ENCODE data around the gene RABGAP1L.
"Not testable (repeated sequence)": the region's sequence is repeated elsewhere in the genome, so short reads cannot be mapped to it uniquely, and the experiment has no call there.

Gene RABGAP1L

GRCh38 chr1:174247472-174247871, 88.2 kb downstream of the RABGAP1L start:
- no peak for TF ChIP-seq CTCF (IDR thresholded peaks at IDR 0.05; ENCODE audit: extremely low read depth, insufficient read depth, missing control alignments)
- no peak for DNase-seq (ENCODE audit: low spot score)
- in situ Hi-C loops (cut with MboI; ENCODE audit: low pct_unique_long_range_greater_than_20kb, low sequenced_read_pairs, unreplicated experiment) = no loop called here

GRCh38 chr1:174248041-174248440, 88.7 kb downstream of the RABGAP1L start:
- no peak for TF ChIP-seq CTCF (IDR thresholded peaks at IDR 0.05; ENCODE audit: extremely low read depth, insufficient read depth, missing control alignments)
- in situ Hi-C loops (cut with MboI; ENCODE audit: low pct_unique_long_range_greater_than_20kb, low sequenced_read_pairs, unreplicated experiment) = no loop called here
- DNase-seq (ENCODE audit: low spot score) = no peak

- DNase-seq (ENCODE audit: low spot score) = not testable (repeated sequence)
- in situ Hi-C loops (cut with MboI; ENCODE audit: low pct_unique_long_range_greater_than_20kb, low sequenced_read_pairs, unreplicated experiment) = loop anchor here (10.0 to 25.0 kb wide), 2 partner anchors 478 to 731 kb away; partner anchors contain the start of gene CACYBP
These were observed 97.1 kb downstream of the RABGAP1L start for GRCh38 chr1:174256386-174256785.

GRCh38 chr1:174258148-174258550, 98.8 kb downstream of the RABGAP1L start:
- peak; percentile 25 for DNase-seq (ENCODE audit: low spot score)
- peak; percentile 45 for TF ChIP-seq CTCF (IDR thresholded peaks at IDR 0.05; ENCODE audit: extremely low read depth, insufficient read depth, missing control alignments)
- in situ Hi-C loops (cut with MboI; ENCODE audit: low pct_unique_long_range_greater_than_20kb, low sequenced_read_pairs, unreplicated experiment) = loop anchor here (10.0 to 25.0 kb wide), 2 partner anchors 477 to 729 kb away; partner anchors contain the start of gene CACYBP

GRCh38 chr1:174262349-174263241, 103.3 kb downstream of the RABGAP1L start:
- in situ Hi-C loops (cut with MboI; ENCODE audit: low pct_unique_long_range_greater_than_20kb, low sequenced_read_pairs, unreplicated experiment) = loop anchor here (25.0 kb wide), 1 partner anchor 725 kb away; the partner anchor contains the start of gene CACYBP
- TF ChIP-seq CTCF (IDR thresholded peaks at IDR 0.05; ENCODE audit: extremely low read depth, insufficient read depth, missing control alignments) = peak; percentile 70
- peak; percentile 47 for DNase-seq (ENCODE audit: low spot score)

GRCh38 chr1:174265282-174265681, 106.0 kb downstream of the RABGAP1L start:
- no peak for DNase-seq (ENCODE audit: low spot score)
- in situ Hi-C loops (cut with MboI; ENCODE audit: low pct_unique_long_range_greater_than_20kb, low sequenced_read_pairs, unreplicated experiment) = loop anchor here (25.0 kb wide), 1 partner anchor 722 kb away; the partner anchor contains the start of gene CACYBP
- TF ChIP-seq CTCF (IDR thresholded peaks at IDR 0.05; ENCODE audit: extremely low read depth, insufficient read depth, missing control alignments) = no peak

GRCh38 chr1:174266476-174266875, 107.2 kb downstream of the RABGAP1L start:
- in situ Hi-C loops (cut with MboI; ENCODE audit: low pct_unique_long_range_greater_than_20kb, low sequenced_read_pairs, unreplicated experiment) = loop anchor here (25.0 kb wide), 1 partner anchor 721 kb away; the partner anchor contains the start of gene CACYBP
- no peak for TF ChIP-seq CTCF (IDR thresholded peaks at IDR 0.05; ENCODE audit: extremely low read depth, insufficient read depth, missing control alignments)
- no peak for DNase-seq (ENCODE audit: low spot score)
